ENCODE data around the gene ATP1A1.

Gene ATP1A1

DNA sequence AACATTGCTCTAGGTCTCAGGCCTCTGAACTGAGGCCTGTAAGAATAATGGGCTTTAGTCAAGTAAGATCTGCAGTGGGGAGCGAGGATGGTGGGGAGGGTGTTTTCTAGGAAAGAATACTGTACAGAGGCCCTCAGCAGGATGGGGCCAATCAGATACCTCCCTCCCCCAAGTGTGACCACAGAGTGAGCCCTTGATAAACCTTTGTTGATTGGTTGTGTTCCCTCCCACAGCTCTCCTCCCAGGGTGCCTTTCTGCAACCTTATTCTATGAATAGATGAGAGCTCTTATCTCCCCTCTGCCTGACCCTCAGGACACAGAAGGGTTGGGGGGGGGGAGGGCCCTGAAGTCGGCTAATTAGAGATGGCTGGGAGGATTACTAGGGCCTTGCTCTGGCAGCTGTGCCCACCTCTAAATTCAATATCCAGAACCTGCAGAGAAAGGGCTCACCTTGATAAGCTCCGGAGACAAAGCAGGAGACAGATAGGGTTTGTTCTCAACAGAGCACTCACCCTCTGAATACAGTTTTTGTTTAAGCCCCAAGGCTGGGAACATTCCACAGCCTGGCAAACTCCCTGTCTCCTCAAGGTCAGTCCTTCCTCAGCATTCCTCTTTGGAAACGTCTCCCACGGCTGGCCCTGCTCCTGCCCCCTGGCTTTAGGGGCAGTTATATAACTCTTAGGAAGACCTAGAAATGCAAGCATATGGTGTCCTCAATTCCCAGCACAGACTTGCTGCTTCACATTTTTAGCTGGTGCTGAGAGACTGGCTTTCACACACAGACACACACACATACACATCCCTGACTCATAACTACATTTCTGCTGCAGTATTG, 42.9 kb downstream of the ATP1A1 start:
- no peak for DNase-seq

DNA sequence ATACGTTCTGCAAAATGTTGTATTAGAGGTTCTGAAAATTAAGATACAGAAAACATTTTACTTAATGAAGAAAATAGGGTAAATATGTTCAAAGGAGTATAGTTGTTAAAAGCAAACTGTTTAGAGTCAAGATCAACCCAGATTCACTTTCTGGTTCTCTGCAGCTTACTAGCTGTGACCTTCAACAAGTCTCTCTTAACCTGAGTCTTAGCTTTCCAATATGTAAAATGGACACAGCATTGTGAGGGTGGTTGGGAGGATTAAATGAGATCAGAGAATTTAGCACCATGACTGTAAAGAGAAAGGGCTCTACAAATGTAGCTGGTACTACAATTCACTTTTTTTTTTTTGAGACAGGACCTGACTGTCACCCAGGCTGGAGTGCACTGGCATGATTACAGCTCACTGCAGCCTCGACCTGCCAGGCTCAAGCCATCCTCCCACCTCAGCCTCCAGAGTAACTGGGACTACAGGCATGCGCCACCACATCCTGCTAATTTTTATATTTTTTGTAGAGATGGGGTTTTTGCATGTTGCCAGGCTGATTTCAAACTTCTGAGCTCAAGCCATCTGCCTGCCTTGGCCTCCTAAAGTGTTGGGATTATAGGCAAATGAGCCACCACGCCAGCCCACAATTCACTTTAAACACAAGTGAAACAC, 43.9 kb downstream of the ATP1A1 start:
- no peak for DNase-seq

DNA sequence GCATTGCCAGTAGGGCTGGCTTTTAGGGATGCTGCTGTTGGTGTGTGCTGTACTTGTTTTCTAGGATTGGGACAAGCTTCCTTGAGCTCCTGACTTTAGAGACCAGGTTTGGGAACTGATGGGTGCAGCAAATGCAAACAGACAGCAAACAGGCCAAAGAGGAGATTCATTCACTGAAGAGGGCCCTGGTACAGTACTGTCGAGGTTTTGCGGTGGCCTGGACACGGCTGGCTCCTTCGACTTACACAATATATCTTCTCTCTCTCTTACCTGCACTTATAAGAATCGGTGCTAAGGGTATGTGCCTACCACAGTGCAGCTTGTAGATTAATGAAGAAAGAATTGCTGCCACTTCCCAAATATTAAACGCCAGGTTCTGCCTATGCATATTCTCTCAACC, 44.6 kb downstream of the ATP1A1 start:
- DNase-seq = no peak

DNA sequence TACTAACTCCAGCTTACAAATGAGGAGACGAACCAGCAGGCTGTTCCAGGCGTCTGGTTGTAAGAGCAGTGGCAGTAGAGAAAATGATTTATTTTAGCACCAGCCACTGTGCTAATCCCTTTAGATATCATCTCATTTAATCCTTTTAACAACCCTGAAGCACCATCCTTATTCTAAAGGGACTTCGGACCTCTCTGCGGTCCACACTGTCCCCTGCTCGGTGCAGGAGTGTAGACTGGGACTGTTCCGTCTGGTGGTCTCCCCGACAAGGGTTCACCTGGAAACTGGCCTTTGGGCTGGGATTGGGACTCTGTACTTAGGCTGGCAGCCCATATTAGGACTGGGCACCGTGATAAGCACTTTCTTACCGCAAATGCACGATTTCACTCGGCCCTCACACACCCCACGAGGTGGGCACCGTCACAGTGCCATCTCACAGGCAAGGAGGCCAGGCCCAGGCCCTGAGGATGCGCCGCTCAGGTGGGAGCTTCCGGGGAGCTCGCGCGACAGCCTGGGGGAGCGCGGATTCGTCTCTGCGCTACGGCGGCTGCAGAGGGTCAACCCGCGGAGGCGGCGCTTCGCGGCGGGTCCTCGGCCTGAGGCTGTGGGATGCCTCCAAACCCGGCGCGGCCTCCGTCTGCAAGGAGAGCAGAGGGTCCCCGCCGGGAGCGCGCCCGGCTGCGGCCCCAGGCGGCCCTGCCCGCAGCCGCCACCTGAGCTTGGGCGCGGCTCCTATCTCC, 45.2 kb downstream of the ATP1A1 start:
- peak; percentile 90 to 93 for DNase-seq

DNA sequence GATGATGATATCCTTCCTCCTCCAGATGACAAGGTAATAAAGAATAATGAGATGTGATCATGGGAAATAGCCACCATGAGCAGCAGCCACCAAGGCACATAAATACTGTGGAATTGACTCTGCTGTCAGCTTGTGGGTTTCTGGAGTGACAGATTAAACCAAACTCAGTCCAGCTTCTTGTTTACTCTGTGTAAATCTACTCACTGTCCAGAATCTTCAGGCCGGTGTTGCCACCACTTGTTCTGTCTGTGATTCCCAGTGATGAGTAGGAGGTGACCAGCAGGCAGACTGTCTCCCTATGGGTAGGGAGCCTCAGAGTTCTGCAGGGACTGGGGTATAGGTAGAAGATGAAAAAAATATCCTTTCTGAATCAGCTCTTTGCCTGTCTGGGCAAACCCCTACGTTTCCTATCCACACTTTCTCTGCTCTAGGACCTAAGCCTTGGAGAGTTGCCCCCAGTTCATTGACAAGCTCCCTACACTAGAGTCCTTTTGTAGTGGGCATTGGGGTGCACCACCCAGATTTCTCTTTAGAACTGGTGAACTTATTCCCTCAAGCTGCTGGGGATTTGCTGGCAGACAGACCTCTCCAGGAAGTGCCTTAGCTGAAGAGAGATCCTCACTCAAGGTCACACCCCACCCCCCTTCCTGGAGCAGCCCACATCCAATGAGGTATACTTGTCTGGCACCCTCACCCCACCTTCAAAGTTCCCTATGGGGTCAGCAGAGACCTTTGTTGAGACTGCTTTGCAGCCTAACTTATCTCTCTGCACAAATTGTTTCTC, 47.6 kb downstream of the ATP1A1 start:
- no peak for DNase-seq

DNA sequence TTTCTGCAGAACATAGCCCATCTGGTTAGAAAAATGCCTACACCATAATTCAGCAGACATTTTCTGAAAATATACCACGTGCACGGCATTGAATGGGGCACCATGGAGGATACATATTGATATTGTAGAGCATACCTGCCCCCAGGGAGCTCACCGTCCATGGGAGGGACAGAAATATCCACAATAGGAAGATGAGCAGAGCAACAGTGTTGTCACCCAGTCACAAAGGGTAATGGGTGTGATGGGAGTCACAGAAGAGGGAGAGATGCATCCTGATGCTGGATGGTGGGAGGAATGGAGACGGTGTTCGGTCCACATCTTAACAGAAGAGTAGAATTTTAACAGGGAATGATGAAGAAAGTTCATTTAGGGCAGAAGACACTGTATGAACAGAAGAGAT, 51.4 kb downstream of the ATP1A1 start:
- DNase-seq = no peak

DNA sequence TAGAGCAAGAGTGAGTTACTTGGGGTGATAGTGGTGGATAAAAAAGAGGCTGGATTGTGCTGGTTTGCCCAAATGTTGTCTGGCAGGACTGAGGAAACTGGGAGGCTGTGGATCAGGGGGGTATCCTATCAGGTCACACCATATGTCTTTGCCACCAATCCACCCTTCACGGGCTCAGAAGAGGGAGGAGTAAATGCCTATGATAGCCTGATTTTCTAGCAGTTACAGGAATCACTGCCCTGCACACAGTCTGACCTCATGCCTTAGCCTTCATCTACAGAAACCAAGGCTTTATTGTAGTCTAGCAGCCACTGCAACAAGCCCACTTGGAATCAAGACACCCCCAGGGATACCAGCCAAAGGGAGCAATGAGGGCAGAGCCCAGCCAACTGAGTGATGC, 51.8 kb downstream of the ATP1A1 start:
- DNase-seq = no peak

DNA sequence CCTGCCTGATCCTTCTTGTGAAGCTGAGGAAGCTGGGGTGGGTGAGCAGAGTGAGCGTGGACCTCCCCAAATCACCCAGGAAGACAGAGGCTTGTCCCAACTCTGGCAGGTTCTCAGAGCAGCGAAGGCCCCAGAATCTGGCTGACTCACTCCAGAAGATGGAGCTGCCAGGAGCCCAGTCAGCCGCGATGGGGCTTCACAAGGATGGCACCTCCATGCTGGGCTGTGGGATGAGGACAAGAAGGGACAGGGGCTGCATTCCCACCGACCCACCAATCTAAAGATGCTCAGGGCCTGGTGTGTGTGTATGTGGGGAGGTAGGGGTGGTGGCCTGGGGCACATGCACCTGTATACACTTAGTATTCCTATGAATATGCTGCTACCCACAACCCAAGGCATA, 52.9 kb downstream of the ATP1A1 start:
- DNase-seq = no peak

DNA sequence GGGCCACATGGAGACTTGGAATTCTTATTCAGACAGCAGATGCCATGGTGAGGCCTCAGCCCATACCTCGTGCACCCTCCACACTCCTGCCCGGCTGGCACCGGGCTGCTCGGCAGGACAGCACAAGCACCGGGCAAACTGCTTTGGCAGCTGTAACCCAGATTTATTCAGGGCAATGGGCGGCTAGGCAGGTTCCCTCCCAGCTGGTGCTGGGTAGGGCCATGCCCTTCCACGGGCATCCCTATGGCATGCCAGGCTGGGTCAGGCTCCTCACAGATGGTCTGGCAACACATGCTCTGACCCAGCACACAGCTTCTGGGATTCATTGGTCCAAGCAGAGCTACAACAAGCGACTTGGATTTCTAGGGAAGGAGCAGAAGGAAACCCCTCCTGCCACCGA, 53.4 kb downstream of the ATP1A1 start:
- no peak for DNase-seq

DNA sequence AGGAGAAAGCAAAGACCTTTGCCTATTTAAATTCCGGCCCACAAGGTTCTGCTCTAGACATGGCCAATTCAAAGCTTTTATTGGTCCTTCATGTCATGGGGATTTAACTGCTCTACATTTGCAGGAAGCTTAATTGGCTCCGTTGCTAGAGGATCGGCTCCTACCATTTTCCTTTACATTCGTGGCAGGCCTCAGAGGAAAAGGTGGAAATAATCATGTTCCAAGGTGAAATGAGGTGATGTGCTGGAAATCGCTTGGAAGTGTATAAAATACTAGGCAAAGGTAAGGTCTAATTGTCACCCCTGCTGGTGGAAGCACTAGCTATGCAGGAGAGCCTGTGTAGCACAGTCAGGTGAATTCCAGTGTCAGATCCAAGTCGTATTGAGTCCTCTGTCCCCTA, 55.5 kb downstream of the ATP1A1 start:
- DNase-seq = no peak

DNA sequence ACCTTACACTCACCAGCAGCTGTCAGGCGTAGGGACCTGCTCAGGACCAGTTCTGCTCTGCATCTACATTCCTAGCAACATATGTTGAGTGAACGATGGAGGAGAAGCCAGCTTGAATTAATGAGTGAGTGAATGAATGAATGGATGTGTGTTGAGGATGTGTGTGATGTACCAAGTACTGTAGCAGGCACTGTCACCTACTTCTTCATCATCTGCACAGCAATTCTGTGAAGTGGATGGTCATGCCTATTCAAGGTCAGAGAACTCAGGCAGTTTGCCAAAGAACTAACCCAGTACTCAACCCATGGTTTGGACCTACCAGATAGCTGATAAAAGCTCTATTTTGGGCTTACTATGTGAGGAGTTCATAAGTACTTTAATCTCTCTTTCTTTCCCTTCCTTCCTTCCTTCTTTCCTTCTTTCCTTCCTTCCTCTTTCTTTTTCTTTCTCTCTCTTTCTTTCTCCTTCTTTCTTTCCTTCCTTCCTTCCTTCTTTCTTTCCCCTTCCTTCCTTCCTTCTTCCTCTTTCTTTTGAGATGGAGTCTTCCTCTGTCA, 56.9 kb downstream of the ATP1A1 start:
- no peak for DNase-seq

DNA sequence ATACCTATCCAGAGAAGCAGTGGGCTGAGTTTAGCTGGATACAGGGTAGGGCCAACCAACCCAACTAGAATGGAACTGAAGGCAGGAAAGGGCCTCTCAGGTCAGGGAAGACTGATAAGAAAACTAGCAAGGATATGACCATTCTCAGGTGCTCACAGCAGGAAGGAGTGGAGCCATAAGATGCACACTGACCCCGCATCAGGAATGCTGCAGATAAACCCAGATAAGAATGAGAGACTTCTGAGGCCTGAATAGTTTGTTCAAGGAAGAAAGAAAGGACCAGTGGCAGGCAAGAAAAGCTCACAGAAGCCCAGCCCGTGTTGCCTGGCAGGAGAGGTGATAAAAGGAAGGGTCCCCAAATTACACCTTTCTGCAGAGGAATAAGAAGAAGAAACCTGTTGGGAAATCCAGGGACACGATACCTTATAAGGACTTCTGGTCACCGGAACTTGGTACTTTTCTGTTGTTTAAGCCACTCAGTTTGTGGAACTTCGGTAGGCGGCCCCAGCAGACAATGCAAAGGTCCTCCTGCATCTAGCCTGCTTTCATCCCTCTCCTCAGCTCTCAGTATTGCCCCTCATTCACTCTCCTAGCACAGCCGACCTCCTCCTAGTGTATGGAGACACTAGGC, 58.9 kb downstream of the ATP1A1 start:
- DNase-seq = no peak

DNA sequence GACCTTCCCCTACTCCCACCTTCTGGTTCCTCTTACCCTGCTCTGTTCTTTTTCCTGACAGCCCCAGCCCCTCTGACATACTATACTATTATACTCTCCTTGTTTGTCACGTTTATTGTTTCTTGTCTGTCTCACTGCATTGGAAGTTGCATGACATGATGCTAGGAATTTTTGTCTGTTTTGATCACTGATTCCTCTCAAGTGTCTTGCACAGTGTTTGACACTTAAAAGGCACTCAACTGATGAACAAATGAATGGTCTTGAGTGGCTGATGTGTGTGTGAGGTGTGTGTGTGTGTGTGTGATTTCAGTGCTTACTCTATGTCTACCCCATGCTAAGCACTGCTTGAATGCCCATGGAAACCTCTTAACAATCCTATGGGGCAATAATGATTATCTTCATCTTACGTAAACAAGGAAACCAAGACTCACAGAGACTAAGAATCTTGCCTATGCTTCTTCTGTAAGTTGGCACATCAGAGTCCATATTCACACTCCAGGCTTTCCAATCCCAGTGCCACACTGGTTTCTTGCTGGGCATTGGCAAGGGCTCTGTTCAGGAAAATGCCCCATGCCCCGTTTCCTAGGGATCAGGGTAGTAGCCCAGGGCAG, 59.7 kb downstream of the ATP1A1 start:
- no peak for DNase-seq

DNA sequence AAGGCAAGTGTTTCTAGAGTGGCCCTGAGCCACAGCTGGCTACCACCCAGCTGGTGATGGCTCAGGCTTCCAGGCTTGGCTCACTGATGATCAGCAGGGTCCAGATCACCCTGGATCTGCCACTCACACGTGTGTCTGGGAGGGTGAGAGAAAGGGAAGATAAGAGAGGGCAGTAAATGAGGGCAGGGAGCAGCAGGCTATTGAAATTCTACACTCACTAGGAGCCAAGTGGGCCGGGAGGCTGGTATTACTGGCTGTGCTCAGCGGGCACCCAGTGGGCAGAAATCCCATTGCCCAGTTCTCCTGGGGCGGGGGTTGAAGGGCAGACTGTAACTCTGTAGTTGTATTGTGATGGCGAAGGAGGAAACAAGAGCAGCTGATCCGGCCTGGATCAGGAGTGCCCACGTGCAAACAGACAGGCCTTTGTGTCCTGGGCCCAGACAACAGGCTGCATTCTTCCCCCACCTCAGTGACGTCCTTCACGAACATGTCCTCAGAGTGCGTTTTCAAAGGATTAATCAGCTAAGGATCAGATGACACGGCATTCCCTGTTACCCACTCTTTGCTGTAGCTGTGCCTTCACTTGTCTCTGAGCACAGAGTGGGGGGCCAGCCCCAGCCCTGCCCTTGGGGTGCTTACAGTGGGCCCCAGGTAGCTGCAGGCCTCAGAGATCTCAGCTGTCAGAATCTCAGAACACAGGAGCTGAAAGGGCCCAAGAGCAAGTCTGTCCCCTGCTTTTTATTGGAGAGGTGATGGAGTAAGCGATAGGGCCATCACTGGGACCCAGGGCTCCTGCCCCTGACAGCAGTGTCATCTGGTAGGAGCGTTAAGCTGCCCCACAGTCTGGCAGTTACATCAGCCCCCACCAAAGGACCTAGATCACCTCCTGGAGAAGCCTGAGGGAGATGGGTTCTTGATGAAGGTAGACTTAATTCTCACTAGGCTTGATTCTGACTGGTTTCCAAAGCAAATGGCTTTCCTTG, 60.5 kb downstream of the ATP1A1 start:
- DNase-seq = no peak

DNA sequence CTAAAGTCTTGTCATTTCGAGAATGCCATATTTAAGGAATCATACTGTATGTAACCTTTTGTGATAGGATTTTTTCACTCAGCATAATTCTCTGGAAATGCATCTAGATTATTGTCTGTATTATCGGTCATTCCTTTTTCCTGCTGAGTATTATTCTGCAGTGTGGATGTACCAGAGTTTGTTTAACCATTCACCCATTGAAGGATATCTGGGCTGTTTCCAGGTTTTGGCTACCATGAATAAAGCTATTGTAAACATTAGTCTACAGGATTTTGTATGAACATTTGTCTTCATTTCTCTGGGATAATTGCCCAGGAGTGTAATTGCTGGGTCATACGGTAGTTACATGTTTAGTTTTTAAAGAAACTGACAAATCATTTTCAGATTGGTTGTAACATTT, 61.8 kb downstream of the ATP1A1 start:
- no peak for DNase-seq

DNA sequence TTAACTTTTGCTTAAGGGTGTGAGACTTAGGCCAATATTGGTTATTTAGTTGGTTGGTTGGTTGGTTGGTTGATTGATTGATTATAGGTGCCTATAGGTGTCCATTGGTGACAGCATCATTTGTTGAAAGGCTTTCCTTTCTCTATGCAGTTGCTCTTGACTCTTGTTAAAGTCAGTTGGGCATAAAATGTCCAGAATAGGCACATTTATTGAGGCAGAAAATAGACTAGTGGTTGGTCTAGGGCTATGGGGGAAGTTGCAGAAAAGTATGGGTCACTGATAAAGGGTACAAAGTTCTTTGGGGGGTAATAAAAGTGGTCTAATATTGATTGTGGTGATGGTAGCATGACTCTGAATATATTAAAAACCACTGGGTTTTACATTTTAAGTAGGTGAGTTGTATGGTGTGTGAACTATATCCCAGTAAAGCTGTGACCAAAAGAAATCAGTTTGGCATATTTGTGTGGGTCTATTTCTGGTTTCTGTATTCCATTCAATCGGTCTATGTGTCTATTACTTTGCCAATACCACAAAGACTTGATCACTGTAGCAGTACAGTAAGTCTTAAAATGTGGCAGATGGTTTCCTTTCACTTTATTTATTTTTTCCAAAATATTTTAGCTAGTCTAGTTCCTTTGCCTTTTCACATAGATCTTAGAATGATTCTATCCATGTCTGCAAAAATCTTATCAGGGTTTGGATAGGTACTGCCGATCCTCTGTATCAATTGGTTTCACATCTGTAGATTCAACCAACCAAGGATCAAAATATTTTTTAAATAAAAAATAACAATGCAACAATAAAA, 63.0 kb downstream of the ATP1A1 start:
- no peak for DNase-seq

DNA sequence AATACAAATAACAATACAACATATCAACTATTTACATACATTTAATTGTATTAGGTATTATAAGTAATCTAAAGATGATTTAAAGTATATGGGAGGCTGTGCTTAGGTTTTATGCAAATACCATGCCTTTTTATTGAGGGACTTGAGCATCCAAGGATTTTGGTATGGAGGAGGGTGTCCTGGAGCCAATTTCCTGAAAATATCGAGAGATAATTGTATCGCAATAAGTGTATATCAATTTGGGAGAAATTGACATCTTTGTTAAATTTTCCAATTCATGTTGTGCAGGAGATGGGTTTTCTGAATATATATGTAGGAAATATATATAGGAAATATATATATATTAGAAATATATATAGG, 63.5 kb downstream of the ATP1A1 start:
- DNase-seq = no peak

DNA sequence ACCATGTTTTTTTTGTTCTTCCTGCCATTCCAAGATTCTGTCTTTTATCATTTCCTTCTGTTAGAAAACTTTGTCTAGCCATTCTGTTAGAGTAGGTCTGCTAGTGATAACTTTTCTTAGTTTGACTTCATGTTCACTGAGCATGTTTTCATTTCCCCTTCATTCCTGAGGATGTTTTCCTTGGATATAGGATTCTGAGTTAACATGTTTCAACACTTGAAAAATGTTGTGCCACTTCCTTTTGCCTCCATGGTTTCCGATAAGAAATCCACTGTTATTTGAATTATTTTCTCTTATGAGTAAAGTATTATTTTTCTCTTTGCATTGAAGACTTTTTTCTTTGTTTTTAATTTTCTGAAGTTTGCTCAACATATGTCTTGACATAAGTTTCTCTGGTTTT, 66.7 kb downstream of the ATP1A1 start:
- no peak for DNase-seq

DNA sequence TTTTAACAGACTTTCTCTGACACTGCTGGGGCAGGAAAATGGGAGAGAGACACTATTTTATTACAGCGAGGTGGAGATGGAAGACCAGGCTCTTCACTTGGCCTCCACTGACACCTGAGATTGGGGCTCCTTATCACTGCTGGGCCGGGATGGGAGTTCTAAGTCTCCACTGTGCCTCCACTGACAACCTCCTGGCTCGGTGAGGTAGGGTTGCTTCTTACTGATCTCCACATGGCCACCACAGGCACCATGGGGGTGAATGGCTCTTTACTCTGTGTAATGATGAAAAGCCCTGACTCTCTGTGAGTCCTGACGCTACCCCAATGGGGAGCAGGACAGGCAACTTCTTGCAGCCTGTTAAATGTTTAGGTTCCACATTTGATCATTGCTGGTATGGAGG, 67.7 kb downstream of the ATP1A1 start:
- no peak for DNase-seq

DNA sequence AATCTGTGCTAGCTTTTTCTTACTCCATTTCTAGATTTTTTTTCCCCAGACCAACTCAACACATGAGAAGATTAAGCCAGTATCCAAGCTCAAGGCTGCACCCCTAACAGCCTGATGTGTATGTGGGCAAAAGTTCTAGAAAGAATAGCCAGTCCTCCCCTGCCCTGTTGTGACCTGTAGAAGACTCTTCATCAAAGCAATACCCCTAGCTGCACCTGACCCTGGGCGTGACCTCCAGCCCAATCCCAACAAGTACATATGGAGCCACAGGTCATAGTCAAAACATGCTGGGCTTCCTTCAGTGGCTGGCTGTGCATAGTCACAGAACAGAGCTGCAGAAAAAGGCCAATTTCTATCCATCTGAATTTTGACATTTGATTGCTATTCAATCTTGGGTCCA, 72.5 kb downstream of the ATP1A1 start:
- no peak for DNase-seq
